Activated CD4-positive, alpha-beta T cell treated with anti-CD3 and anti-CD28 coated beads, Interleukin-2, Interleukin-4, amounts not matched to agents 100 ng/mL and 50 ng/mL, durations not matched to agents 16 hours and 8 hours (primary cell): Measurements from ENCODE around the gene STMP1.

Experiments used
- DNase-seq: peaks from one replicate; pipeline ENCODE4 v3.0.0-alpha.2; 2020; ENCODE audit warnings: low spot score

The STMP1 gene

DNA sequence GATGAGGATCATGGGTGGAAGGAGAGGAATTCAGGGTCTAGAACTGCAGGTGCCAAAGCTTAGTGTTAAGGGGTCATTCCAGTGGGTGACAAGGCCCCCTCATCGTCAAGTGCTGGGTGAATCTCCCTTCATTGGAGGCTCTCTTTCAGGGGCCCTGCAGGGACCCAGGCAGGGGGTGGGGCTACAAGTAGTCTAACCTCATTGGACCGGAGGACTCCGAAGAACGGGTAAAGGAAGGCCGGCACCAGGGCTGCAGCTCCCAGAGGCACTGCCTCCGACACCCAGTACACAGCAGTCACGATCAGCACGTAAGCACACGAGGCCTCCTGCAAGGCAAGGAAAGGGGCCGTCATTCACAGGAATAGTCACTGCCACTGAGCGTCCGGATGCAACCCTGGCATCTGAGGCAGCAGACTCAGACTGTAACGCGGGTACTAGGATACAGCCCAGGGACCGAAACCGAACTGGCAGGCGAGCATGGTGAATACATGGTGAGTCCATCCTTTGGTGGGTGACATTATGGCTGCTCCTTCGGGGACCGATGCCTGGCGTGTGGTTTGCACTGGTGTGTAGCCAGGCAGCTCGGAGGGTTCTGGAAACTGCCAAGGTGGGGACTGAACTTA, 59.0 kb downstream of the STMP1 start:
- no peak for DNase-seq

DNA sequence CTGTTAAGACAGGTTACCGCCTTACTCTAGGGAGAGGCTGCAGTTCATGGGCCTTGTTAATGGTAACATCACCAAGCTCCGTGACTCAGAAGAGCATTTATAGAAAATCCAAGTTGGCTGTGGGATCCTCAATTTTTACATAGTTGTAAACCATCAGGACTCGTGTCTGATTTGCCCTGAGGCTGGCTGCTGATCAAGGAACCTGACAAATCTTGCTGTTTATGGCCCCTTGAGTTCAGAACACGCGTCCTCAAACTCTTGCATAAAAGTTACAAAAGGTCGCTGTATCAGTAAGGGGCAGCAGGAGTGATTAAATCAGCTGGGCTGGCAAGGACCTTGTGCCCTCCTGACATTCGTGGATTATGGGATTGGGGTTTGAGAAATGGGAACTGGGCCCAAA, 61.1 kb downstream of the STMP1 start:
- DNase-seq, result no peak
